ENCODE results near the gene LSG1.

DNA sequence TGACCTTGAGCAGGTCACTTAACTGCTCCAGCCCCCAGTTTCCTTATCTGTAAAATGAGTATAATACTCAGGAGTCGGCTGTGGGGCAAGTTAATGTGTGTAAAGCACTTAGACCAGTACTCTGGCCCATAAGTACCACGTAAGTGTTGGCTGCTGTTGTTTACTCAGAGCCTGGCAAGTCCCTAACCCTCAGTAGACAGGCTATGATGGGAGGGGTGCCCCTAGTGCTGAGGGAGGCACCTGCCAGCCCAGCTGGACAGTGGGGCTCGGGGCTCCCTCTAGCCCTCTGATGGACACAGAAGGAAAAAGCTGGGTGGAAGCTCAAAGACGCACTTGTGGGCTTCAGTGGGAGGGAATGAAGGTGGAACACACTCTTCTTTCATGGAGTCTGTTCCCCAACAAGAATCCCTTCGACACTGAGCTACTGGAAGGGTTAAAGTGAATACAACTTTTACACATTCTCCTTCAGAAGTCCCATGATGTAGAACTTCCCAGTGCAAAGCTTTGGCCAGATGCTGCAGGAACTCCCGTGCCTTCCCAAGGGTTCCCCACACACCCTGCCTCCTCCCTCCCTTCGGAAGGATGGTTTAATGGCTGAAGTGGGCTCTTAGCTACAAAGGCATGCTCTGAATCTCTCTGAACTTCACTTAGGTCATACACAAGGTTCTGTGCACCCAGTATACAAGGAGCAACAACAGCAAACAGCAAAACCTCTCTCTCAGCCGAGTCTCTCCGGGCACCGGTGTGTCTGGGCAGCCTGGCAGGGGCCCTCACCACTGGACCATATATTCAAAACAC is 64.2 kb downstream of the LSG1 start:
- TF ChIP-seq, protein P1, sequence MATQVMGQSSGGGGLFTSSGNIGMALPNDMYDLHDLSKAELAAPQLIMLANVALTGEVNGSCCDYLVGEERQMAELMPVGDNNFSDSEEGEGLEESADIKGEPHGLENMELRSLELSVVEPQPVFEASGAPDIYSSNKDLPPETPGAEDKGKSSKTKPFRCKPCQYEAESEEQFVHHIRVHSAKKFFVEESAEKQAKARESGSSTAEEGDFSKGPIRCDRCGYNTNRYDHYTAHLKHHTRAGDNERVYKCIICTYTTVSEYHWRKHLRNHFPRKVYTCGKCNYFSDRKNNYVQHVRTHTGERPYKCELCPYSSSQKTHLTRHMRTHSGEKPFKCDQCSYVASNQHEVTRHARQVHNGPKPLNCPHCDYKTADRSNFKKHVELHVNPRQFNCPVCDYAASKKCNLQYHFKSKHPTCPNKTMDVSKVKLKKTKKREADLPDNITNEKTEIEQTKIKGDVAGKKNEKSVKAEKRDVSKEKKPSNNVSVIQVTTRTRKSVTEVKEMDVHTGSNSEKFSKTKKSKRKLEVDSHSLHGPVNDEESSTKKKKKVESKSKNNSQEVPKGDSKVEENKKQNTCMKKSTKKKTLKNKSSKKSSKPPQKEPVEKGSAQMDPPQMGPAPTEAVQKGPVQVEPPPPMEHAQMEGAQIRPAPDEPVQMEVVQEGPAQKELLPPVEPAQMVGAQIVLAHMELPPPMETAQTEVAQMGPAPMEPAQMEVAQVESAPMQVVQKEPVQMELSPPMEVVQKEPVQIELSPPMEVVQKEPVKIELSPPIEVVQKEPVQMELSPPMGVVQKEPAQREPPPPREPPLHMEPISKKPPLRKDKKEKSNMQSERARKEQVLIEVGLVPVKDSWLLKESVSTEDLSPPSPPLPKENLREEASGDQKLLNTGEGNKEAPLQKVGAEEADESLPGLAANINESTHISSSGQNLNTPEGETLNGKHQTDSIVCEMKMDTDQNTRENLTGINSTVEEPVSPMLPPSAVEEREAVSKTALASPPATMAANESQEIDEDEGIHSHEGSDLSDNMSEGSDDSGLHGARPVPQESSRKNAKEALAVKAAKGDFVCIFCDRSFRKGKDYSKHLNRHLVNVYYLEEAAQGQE (IDR thresholded peaks at IDR 0.05; ENCODE audit: borderline replicate concordance): no peak
- TF ChIP-seq POLR2AphosphoS5 (IDR thresholded peaks at IDR 0.05) (no peak), EZH2 (IDR thresholded peaks at IDR 0.05; ENCODE audit: borderline replicate concordance, insufficient read depth, low read length, poor library complexity, severe bottlenecking) (no peak)
- TF ChIP-seq, protein P2, sequence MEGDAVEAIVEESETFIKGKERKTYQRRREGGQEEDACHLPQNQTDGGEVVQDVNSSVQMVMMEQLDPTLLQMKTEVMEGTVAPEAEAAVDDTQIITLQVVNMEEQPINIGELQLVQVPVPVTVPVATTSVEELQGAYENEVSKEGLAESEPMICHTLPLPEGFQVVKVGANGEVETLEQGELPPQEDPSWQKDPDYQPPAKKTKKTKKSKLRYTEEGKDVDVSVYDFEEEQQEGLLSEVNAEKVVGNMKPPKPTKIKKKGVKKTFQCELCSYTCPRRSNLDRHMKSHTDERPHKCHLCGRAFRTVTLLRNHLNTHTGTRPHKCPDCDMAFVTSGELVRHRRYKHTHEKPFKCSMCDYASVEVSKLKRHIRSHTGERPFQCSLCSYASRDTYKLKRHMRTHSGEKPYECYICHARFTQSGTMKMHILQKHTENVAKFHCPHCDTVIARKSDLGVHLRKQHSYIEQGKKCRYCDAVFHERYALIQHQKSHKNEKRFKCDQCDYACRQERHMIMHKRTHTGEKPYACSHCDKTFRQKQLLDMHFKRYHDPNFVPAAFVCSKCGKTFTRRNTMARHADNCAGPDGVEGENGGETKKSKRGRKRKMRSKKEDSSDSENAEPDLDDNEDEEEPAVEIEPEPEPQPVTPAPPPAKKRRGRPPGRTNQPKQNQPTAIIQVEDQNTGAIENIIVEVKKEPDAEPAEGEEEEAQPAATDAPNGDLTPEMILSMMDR (IDR thresholded peaks at IDR 0.05; ENCODE audit: poor library complexity, severe bottlenecking): no peak
